Measurements from ENCODE around the gene HIVEP3. TPM values are rescaled to one million over a fixed set of nuclear protein-coding genes. Genes with fewer than 3 reads are reported as not detected.

HIVEP3 gene
- total RNA-seq, 4 donors from 2014 or later: 1.4 to 3.0 (median 2.3) TPM

- Histone ChIP-seq H3K9me3 (no peaks in the 10 kb centered on the region), H3K4me1 (peaks cover 0 to 7% (median 5%) of the 10 kb centered on the region in 4 donors), H3K27ac (replicated peaks in 1 of 4) (no peak overlapping the region), H3K4me3 (no peak overlapping the region), H3K36me3 (no peaks in the 10 kb centered on the region), H3K27me3 (no peaks in the 10 kb centered on the region)
- intact Hi-C loops (cut with DNase I): no loop called here
- TF ChIP-seq POLR2A (IDR thresholded peaks at IDR 0.05; ENCODE audit: low read depth) (no peak), CTCF (IDR thresholded peaks at IDR 0.05) (no peak), EP300 (IDR thresholded peaks at IDR 0.05) (no peak), POLR2AphosphoS5 (IDR thresholded peaks at IDR 0.05) (no peak)
- WGBS: 97% methylated on average over 8 of the region's 8 CpGs
- DNase-seq (ENCODE audit: extremely low spot score): no peak
These were observed 74.5 kb downstream of the HIVEP3 start for GRCh38 chr1:41844255-41844654.

- Histone ChIP-seq H3K9me3 (no peaks in the 10 kb centered on the region), H3K4me1 (peaks cover 0 to 7% (median under 1%) of the 10 kb centered on the region in 4 donors), H3K27ac (replicated peaks in 1 of 4) (no peak overlapping the region), H3K4me3 (no peak overlapping the region), H3K27me3 (no peaks in the 10 kb centered on the region), H3K36me3 (no peaks in the 10 kb centered on the region)
- no peak for DNase-seq (ENCODE audit: extremely low spot score)
- TF ChIP-seq CTCF (IDR thresholded peaks at IDR 0.05) (no peak), POLR2A (IDR thresholded peaks at IDR 0.05; ENCODE audit: low read depth) (no peak), POLR2AphosphoS5 (IDR thresholded peaks at IDR 0.05) (no peak)
- 75% methylated on average over 11 of the region's 11 CpGs for WGBS
- intact Hi-C loops (cut with DNase I): no loop called here
These were observed 75.5 kb downstream of the HIVEP3 start for GRCh38 chr1:41842993-41843755.

- no peak overlapping the region for H3K4me3 ChIP-seq
- WGBS: 71% methylated on average over 2 of the region's 2 CpGs
- no peak for DNase-seq (ENCODE audit: extremely low spot score)
- H3K4me1 ChIP-seq: no peaks in the 10 kb centered on the region
- H3K27ac ChIP-seq (replicated peaks in 1 of 4): no peak overlapping the region
- TF ChIP-seq CTCF (IDR thresholded peaks at IDR 0.05) (no peak), POLR2AphosphoS5 (IDR thresholded peaks at IDR 0.05) (no peak), EP300 (IDR thresholded peaks at IDR 0.05) (no peak), POLR2A (IDR thresholded peaks at IDR 0.05; ENCODE audit: low read depth) (no peak)
- H3K36me3 ChIP-seq: no peaks in the 10 kb centered on the region
- no peaks in the 10 kb centered on the region for H3K9me3 ChIP-seq
- intact Hi-C loops (cut with DNase I): no loop called here
- no peaks in the 10 kb centered on the region for H3K27me3 ChIP-seq
These were observed 76.4 kb downstream of the HIVEP3 start for GRCh38 chr1:41842326-41842725.

GRCh38 chr1:41840592-41841246 is 78.0 kb downstream of the HIVEP3 start:
- TF ChIP-seq POLR2A (IDR thresholded peaks at IDR 0.05; ENCODE audit: low read depth) (no peak), POLR2AphosphoS5 (IDR thresholded peaks at IDR 0.05) (no peak), EP300 (IDR thresholded peaks at IDR 0.05) (no peak), CTCF (IDR thresholded peaks at IDR 0.05) (no peak)
- no peaks in the 10 kb centered on the region for H3K4me1 ChIP-seq
- H3K27ac ChIP-seq (replicated peaks in 1 of 4): no peak overlapping the region
- no peaks in the 10 kb centered on the region for H3K9me3 ChIP-seq
- H3K4me3 ChIP-seq: no peak overlapping the region
- no peaks in the 10 kb centered on the region for H3K36me3 ChIP-seq
- 73% methylated on average over 8 of the region's 8 CpGs for WGBS
- H3K27me3 ChIP-seq: no peaks in the 10 kb centered on the region
- no peak for DNase-seq (ENCODE audit: extremely low spot score)
- intact Hi-C loops (cut with DNase I): no loop called here
